Vagina (tissue), 2 donors: Measurements from ENCODE around the gene SHISA3.

Experiments
- POLR2A ChIP-seq, 2 donors: fragments of 450-650 bp; IDR thresholded peaks; one replicate each; pipeline ENCODE4 v1.6.1; 2017; ENCODE audit warnings: antibody characterized with exemption in 2 of 2, mild to moderate bottlenecking in 2 of 2, moderate library complexity in 2 of 2
- POLR2AphosphoS5 ChIP-seq, 2 donors: sonication (generic); formaldehyde crosslinking; IDR thresholded peaks; one replicate each; pipeline ENCODE4 v1.9.0; 2017; ENCODE audit warnings: antibody characterized with exemption in 2 of 2, mild to moderate bottlenecking in 2 of 2, low read depth in 1 of 2; ENCODE audit not compliant: insufficient read depth in 1 of 2
- TF ChIP-seq, protein P1 (sequence below), 3 experiments: fragments of 450-650 bp in 2 of 3; fragments of 200-600 bp in 1 of 3; sonication (generic) in 1 of 3; IDR thresholded peaks; one replicate each; pipeline ENCODE4 v1.5.1; 2017 to 2019; ENCODE audit warnings: antibody characterized with exemption in 3 of 3, mild to moderate bottlenecking in 2 of 3, moderate library complexity in 2 of 3

DNA sequence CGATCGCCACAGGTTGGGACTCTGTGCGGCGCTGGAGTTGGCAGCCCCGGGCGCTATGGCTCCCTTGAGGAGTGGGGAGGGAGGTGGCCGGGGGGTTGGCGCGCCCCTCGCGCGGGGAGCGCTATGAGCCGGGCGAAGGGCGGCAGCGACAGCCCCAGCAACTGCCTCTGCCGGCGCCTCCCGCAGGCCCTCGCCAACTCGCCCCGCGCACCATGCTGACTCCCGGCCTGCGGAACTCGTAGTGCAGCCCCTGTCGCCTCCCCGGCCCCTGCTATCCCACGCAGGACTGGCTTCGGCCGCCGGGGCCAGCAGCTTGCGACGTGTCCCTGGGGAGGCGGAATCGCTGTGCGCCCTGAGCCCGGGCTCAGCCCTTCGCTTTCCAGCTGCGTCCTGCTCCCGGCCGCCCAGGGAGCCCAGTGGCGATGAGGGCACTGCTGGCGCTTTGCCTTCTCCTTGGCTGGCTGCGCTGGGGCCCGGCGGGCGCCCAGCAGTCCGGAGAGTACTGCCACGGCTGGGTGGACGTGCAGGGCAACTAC lies 415 bp downstream of the SHISA3 start:
- no peak for TF ChIP-seq POLR2A (IDR thresholded peaks at IDR 0.05)
- TF ChIP-seq, protein P1, sequence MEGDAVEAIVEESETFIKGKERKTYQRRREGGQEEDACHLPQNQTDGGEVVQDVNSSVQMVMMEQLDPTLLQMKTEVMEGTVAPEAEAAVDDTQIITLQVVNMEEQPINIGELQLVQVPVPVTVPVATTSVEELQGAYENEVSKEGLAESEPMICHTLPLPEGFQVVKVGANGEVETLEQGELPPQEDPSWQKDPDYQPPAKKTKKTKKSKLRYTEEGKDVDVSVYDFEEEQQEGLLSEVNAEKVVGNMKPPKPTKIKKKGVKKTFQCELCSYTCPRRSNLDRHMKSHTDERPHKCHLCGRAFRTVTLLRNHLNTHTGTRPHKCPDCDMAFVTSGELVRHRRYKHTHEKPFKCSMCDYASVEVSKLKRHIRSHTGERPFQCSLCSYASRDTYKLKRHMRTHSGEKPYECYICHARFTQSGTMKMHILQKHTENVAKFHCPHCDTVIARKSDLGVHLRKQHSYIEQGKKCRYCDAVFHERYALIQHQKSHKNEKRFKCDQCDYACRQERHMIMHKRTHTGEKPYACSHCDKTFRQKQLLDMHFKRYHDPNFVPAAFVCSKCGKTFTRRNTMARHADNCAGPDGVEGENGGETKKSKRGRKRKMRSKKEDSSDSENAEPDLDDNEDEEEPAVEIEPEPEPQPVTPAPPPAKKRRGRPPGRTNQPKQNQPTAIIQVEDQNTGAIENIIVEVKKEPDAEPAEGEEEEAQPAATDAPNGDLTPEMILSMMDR (IDR thresholded peaks at IDR 0.05), result no peak
- TF ChIP-seq POLR2AphosphoS5 (IDR thresholded peaks at IDR 0.05; ENCODE audit: insufficient read depth in 1 of 2, low read depth in 1 of 2), result no peak
